ENCODE data around the gene TBX10. TPM values are rescaled to one million over a fixed set of nuclear protein-coding genes. Genes with fewer than 3 reads are reported as not detected.

The TBX10 gene
- polyA plus RNA-seq, 1 of the 3 experiments (the other 2 are of a cell fraction) = not detected

DNA sequence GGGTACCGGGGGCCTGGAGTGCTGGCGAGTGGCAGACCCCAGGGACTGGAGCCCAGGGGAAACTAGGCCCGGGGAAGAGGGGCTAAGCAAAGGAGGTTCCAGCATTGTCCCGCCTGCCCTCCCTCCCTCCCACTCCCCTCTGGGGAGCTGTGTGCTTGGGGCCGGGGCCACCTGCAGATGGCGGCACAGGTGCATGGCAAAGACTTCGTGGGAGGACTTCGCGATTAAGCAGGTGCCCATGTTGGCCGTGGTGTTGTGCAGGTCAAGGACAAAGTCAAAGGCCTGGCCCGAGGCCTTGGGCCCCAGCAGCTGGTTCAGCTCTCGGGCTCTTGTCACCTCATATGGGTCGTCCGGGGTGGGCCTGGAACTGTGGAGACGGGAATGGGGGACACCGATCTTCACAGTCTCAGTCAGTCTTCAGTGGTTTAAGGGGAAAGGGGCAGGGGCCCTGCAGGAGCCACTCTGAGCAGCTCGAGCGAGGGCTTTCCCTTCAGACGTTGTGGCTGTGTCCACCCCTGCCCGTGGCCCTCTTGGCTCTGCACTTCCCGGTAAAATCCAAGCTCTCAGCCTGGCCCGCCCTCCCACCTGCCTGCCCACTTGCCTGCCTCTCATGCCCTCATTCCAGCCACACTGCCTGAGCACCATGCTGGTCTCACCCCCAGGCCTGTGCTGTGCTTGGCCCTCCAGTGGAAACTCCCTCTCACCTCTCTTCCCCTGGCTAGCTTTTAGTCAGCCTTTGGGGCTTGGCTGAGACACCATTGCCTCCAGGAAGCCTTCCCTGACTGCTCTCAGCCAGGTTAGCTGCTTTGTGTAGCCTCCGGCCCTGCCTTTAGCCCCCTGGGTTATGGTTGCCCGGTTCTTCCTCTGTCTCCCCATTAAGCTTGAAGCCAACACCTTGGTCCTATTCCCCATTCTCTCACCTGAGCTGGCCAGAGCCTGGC lies 6.2 kb upstream of the TBX10 start:
- DNase-seq = no peak
- no peak overlapping the region for H2AFZ ChIP-seq (ENCODE audit: low read depth)
- H3K27ac ChIP-seq (ENCODE audit: low read depth in 2 of 2, low read length in 1 of 2) = no peak overlapping the region
- no peaks in the 10 kb centered on the region for H4K20me1 ChIP-seq (ENCODE audit: insufficient read depth)
- 85% methylated on average over 20 of the region's 24 CpGs for WGBS (ENCODE audit: low lambda C conversion rate)
- H3K36me3 ChIP-seq (replicated peaks in 1 of 2; ENCODE audit: control insufficient read depth in 1 of 2, insufficient read depth in 2 of 2, low read length in 1 of 2) = no peaks in the 10 kb centered on the region
- H3K4me2 ChIP-seq = no peak overlapping the region
- no peaks in the 10 kb centered on the region for H3F3A ChIP-seq (replicated peaks; ENCODE audit: insufficient read depth)
- no peaks in the 10 kb centered on the region for H3K9me3 ChIP-seq
- no peaks in the 10 kb centered on the region for H3K4me1 ChIP-seq (ENCODE audit: control insufficient read depth in 1 of 2, insufficient read depth in 2 of 2, low read depth in 1 of 2, low read length in 1 of 2)
- no peaks in the 10 kb centered on the region for H3K9me2 ChIP-seq
- TF ChIP-seq, protein P1, sequence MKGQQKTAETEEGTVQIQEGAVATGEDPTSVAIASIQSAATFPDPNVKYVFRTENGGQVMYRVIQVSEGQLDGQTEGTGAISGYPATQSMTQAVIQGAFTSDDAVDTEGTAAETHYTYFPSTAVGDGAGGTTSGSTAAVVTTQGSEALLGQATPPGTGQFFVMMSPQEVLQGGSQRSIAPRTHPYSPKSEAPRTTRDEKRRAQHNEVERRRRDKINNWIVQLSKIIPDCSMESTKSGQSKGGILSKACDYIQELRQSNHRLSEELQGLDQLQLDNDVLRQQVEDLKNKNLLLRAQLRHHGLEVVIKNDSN (IDR thresholded peaks at IDR 0.05; ENCODE audit: borderline replicate concordance, low read depth) = no peak
- TF ChIP-seq, protein P2, sequence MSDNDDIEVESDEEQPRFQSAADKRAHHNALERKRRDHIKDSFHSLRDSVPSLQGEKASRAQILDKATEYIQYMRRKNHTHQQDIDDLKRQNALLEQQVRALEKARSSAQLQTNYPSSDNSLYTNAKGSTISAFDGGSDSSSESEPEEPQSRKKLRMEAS (IDR thresholded peaks at IDR 0.05; ENCODE audit: low read depth) = no peak
- TF ChIP-seq EP300 (IDR thresholded peaks at IDR 0.05; ENCODE audit: borderline replicate concordance in 1 of 2, low read depth in 1 of 2, low read length in 1 of 2) = no peak
- TF ChIP-seq RFX5 (IDR thresholded peaks at IDR 0.05; ENCODE audit: low read length) = no peak
- TF ChIP-seq, protein P3, sequence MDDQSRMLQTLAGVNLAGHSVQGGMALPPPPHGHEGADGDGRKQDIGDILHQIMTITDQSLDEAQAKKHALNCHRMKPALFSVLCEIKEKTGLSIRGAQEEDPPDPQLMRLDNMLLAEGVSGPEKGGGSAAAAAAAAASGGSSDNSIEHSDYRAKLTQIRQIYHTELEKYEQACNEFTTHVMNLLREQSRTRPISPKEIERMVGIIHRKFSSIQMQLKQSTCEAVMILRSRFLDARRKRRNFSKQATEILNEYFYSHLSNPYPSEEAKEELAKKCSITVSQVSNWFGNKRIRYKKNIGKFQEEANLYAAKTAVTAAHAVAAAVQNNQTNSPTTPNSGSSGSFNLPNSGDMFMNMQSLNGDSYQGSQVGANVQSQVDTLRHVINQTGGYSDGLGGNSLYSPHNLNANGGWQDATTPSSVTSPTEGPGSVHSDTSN (IDR thresholded peaks at IDR 0.05) = no peak
- TF ChIP-seq FOSL2 (IDR thresholded peaks at IDR 0.05; ENCODE audit: borderline replicate concordance, low read depth) = no peak
- TF ChIP-seq GABPA (IDR thresholded peaks at IDR 0.05; ENCODE audit: low read depth) = no peak
- no peak for TF ChIP-seq FOXJ3 (CRISPR knock-in tag; IDR thresholded peaks at IDR 0.05)
- TF ChIP-seq POLR2AphosphoS5 (IDR thresholded peaks at IDR 0.05; ENCODE audit: low read depth, low read length) = no peak
- TF ChIP-seq SMC3 (IDR thresholded peaks at IDR 0.05; ENCODE audit: low read depth, low read length) = no peak
- no peak for TF ChIP-seq EZH2phosphoT487 (IDR thresholded peaks at IDR 0.05; ENCODE audit: borderline replicate concordance, low read depth)
- TF ChIP-seq, protein P4, sequence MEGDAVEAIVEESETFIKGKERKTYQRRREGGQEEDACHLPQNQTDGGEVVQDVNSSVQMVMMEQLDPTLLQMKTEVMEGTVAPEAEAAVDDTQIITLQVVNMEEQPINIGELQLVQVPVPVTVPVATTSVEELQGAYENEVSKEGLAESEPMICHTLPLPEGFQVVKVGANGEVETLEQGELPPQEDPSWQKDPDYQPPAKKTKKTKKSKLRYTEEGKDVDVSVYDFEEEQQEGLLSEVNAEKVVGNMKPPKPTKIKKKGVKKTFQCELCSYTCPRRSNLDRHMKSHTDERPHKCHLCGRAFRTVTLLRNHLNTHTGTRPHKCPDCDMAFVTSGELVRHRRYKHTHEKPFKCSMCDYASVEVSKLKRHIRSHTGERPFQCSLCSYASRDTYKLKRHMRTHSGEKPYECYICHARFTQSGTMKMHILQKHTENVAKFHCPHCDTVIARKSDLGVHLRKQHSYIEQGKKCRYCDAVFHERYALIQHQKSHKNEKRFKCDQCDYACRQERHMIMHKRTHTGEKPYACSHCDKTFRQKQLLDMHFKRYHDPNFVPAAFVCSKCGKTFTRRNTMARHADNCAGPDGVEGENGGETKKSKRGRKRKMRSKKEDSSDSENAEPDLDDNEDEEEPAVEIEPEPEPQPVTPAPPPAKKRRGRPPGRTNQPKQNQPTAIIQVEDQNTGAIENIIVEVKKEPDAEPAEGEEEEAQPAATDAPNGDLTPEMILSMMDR (IDR thresholded peaks at IDR 0.05) = no peak
- no peak for TF ChIP-seq SIN3A (IDR thresholded peaks at IDR 0.05; ENCODE audit: borderline replicate concordance, low read depth, low read length)
- TF ChIP-seq RXRA (IDR thresholded peaks at IDR 0.05; ENCODE audit: borderline replicate concordance, low read depth) = no peak
- no peak for TF ChIP-seq RAD21 (IDR thresholded peaks at IDR 0.05; ENCODE audit: low read length)
- TF ChIP-seq NRF1 (IDR thresholded peaks at IDR 0.05; ENCODE audit: low read depth, low read length) = no peak
- no peak for TF ChIP-seq JUND (IDR thresholded peaks at IDR 0.05)
- POLR2A ChIA-PET = no interaction called here
- H3K4me3 ChIP-seq (ENCODE audit: low read depth in 2 of 2, low read length in 1 of 2) = no peak overlapping the region
- H3K79me2 ChIP-seq (ENCODE audit: insufficient read depth) = no peaks in the 10 kb centered on the region
- no peaks in the 10 kb centered on the region for H3K27me3 ChIP-seq (ENCODE audit: insufficient read depth)
- CTCF ChIA-PET = interaction anchor here (1.2 to 21.6 kb wide), 4 partner anchors 10 to 33 kb away, joined by 3 to 308 read pairs (median 14); partner anchors contain the start of genes NUDT8 and TBX10
- H3K9ac ChIP-seq = no peak overlapping the region
